ENCODE data around the gene TEKTIP1. TPM values are rescaled to one million over a fixed set of nuclear protein-coding genes. Genes with fewer than 3 reads are reported as not detected.

The TEKTIP1 gene
- polyA plus RNA-seq, 1 donor from 2014 or later: not detected

GRCh38 chr19:3506384-3507340, 32.3 kb upstream of the TEKTIP1 start:
- Histone ChIP-seq H3K9ac (ENCODE audit: low read length) (peak overlapping the region; percentile 94), H3K9me2 (ENCODE audit: insufficient read depth, low read length) (no peaks in the 10 kb centered on the region), H4K20me1 (ENCODE audit: insufficient read depth) (peaks cover 13% of the 10 kb centered on the region), H2AFZ (ENCODE audit: low read depth, low read length) (no peak overlapping the region), H3K4me3 (ENCODE audit: low read length) (peak overlapping the region; percentile 95), H3K36me3 (ENCODE audit: insufficient read depth, low read length) (no peaks in the 10 kb centered on the region), H3K4me2 (ENCODE audit: low read length) (peak overlapping the region; percentile 80), H3K27ac (ENCODE audit: low read length) (peak overlapping the region; percentile 60), H3F3A (ENCODE audit: insufficient read depth, low read length, poor library complexity, severe bottlenecking) (no peaks in the 10 kb centered on the region), H3K27me3 (ENCODE audit: insufficient read depth, low read depth, low read length) (no peaks in the 10 kb centered on the region), H3K79me2 (replicated peaks; ENCODE audit: insufficient read depth, low read length) (peaks cover 44% of the 10 kb centered on the region), H3K9me3 (ENCODE audit: low read length) (no peaks in the 10 kb centered on the region)
- TF ChIP-seq EP300 (conservative IDR thresholded peaks at IDR 0.05; ENCODE audit: poor library complexity, severe bottlenecking) (no peak), REST (IDR thresholded peaks at IDR 0.05; ENCODE audit: borderline replicate concordance) (no peak), SMC3 (conservative IDR thresholded peaks at IDR 0.05; ENCODE audit: poor library complexity) (no peak), EZH2 (IDR thresholded peaks at IDR 0.05; ENCODE audit: borderline replicate concordance, insufficient read depth, low read length, poor library complexity, severe bottlenecking) (no peak), TAF1 (IDR thresholded peaks at IDR 0.05; ENCODE audit: low read depth) (no peak), POLR2AphosphoS5 (IDR thresholded peaks at IDR 0.05) (no peak), MXI1 (conservative IDR thresholded peaks at IDR 0.05; ENCODE audit: poor library complexity, severe bottlenecking) (no peak), RAD21 (conservative IDR thresholded peaks at IDR 0.05) (no peak)
- TF ChIP-seq, protein P1, sequence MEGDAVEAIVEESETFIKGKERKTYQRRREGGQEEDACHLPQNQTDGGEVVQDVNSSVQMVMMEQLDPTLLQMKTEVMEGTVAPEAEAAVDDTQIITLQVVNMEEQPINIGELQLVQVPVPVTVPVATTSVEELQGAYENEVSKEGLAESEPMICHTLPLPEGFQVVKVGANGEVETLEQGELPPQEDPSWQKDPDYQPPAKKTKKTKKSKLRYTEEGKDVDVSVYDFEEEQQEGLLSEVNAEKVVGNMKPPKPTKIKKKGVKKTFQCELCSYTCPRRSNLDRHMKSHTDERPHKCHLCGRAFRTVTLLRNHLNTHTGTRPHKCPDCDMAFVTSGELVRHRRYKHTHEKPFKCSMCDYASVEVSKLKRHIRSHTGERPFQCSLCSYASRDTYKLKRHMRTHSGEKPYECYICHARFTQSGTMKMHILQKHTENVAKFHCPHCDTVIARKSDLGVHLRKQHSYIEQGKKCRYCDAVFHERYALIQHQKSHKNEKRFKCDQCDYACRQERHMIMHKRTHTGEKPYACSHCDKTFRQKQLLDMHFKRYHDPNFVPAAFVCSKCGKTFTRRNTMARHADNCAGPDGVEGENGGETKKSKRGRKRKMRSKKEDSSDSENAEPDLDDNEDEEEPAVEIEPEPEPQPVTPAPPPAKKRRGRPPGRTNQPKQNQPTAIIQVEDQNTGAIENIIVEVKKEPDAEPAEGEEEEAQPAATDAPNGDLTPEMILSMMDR (IDR thresholded peaks at IDR 0.05; ENCODE audit: poor library complexity, severe bottlenecking): no peak

- Histone ChIP-seq H4K20me1 (ENCODE audit: insufficient read depth) (peaks cover 22% of the 10 kb centered on the region), H3K79me2 (replicated peaks; ENCODE audit: insufficient read depth, low read length) (peaks cover 53% of the 10 kb centered on the region), H2AFZ (ENCODE audit: low read depth, low read length) (no peak overlapping the region), H3K4me3 (ENCODE audit: low read length) (peak overlapping the region; percentile 95), H3K27me3 (ENCODE audit: insufficient read depth, low read depth, low read length) (no peaks in the 10 kb centered on the region), H3K9ac (ENCODE audit: low read length) (peak overlapping the region; percentile 94), H3K4me2 (ENCODE audit: low read length) (peak overlapping the region; percentile 80), H3K9me3 (ENCODE audit: low read length) (no peaks in the 10 kb centered on the region), H3K9me2 (ENCODE audit: insufficient read depth, low read length) (no peaks in the 10 kb centered on the region), H3K27ac (ENCODE audit: low read length) (peak overlapping the region; percentile 60), H3K36me3 (ENCODE audit: insufficient read depth, low read length) (no peaks in the 10 kb centered on the region), H3F3A (ENCODE audit: insufficient read depth, low read length, poor library complexity, severe bottlenecking) (no peaks in the 10 kb centered on the region)
- TF ChIP-seq MXI1 (conservative IDR thresholded peaks at IDR 0.05; ENCODE audit: poor library complexity, severe bottlenecking) (no peak), POLR2AphosphoS5 (IDR thresholded peaks at IDR 0.05) (no peak), REST (IDR thresholded peaks at IDR 0.05; ENCODE audit: borderline replicate concordance) (no peak), SMC3 (conservative IDR thresholded peaks at IDR 0.05; ENCODE audit: poor library complexity) (no peak), EP300 (conservative IDR thresholded peaks at IDR 0.05; ENCODE audit: poor library complexity, severe bottlenecking) (no peak), EZH2 (IDR thresholded peaks at IDR 0.05; ENCODE audit: borderline replicate concordance, insufficient read depth, low read length, poor library complexity, severe bottlenecking) (no peak), RAD21 (conservative IDR thresholded peaks at IDR 0.05) (no peak), TAF1 (IDR thresholded peaks at IDR 0.05; ENCODE audit: low read depth) (no peak)
- TF ChIP-seq, protein P1 (IDR thresholded peaks at IDR 0.05; ENCODE audit: poor library complexity, severe bottlenecking): no peak
These were observed 31.4 kb upstream of the TEKTIP1 start for GRCh38 chr19:3507371-3508120.

Data from neural cell (in vitro differentiated cells).